HT-29 (cell line): Measurements from ENCODE around the gene RPS13. TPM values are rescaled to one million over a fixed set of nuclear protein-coding genes. Genes with fewer than 3 reads are reported as not detected.
"Not testable (repeated sequence)": the region's sequence is repeated elsewhere in the genome, so short reads cannot be mapped to it uniquely, and the experiment has no call there.

Experiments used
- DNase-seq: peaks from one replicate; pipeline ENCODE4 v3.0.0-alpha.2; 2015; ENCODE audit warnings: low spot score
- small RNA-seq: library from RNA; depleted of rRNA; stranded (forward); fragments of <200 nt; gene quantifications from one replicate; pipeline ENCODE3, GENCODE V24; 2014
- total RNA-seq: library from RNA; depleted of rRNA; stranded (reverse); fragments of >200 nt; shearing (Covaris generic); gene quantifications from 2 replicates; pipeline ENCODE4 v1.2.3, GENCODE V29; 2014; rRNA removed

The RPS13 gene
- total RNA-seq, 1 experiment from 2014 or later: 1,193 TPM

DNA sequence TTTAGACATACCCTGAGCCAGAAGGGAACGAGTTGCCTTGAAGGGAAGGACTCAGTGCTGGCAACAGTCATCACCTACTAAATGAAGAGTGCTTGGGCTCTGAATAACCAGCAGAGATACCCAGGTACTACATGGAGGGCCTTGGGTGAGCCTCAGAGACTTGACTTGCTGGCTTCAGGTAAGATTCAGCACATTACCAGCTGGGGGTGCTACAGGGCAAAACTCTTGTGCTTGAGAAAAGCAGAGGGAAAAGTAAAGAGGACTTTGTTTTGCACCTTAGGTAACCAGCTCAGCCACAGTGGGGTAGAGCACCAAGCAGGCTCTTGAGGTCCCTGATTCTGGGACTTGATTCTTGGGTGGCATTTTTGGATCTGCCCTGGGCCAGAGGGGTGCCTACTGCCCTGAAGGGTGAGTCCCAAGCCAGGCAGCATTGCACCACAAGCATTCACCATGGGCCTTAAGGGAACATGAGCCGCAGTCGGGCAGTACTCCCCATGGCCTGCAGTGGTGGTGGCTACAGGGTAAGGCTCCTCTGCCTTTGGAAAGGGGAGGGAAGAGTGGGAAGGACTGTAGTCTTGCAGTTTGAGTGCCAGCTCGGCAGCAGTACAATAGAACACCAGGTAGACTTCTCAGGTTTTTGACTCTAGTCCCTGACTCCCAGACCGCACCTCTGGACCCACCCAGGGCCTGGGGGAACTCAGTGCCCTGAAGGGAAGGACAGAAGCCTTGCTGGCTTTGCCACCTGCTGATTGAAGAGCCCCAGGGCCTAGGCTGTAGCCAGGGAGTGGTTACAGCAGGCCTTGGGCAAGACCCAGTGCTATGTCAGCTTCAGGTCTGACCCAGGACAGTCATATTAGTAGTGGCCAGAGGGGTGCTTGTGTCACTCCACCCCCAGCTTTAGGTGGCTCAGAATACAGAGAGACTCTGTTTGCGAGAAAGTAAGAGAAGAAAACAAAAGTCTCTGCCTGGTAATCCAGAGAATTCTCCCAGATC, 40.5 kb downstream of the RPS13 start:
- peak; percentile 38 for DNase-seq

GRCh38 chr11:17034027-17034426, 43.4 kb downstream of the RPS13 start:
- not testable (repeated sequence) for DNase-seq

DNA sequence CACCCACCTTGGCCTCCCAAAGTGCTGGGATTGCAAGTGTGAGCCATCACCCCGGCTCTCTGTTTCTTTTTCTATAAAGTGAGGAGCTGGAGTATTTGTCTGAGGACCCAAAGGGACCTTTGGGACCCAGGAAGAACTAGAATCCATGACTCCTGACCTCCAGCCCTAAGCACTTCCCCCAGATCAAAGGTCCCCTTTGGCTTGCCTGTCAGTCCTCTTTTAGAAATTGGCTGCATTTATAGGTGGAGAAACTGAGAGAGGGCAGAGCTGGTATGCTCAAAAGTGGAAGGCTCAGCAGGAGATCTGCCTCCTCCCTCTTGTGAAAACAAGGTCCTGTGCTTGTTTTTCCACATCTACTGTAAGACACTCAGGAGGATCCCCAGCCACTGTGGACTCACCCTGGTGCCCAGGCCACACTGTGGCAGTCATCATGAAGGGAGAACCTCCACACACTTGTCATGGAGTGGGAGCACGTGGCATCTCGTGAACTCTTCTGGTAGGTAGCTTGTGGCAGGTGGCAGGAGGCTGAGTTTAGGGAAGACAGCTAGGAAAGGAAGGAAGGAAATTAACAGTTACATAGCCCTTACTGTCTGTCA, 50.9 kb downstream of the RPS13 start:
- DNase-seq: no peak

- no peak for DNase-seq
These were observed 52.5 kb downstream of the RPS13 start for GRCh38 chr11:17024924-17025323.

Small RNA genes within 50 kb of the gene (small RNA-seq; reads per million reads assigned to genes)
- gene RNU6-593P (not detected), gene SNORD14A (96.3 reads per million, percentile 97 among the genes with 10 or more reads in this experiment), gene SNORD14B (not detected)

Other genes starting within 250 kb of the RPS13 start
- 57.5 and 70.8 TPM in 2 replicates for gene PLEKHA7, start 63.3 kb downstream of the RPS13 start, total RNA-seq
- gene PIK3C2A, start 130.3 kb upstream of the RPS13 start, total RNA-seq: 25.8 and 32.2 TPM in 2 replicates
- gene NUCB2, start 199.1 kb upstream of the RPS13 start, total RNA-seq: 6.9 and 9.5 TPM in 2 replicates